HPDE6-E6E7 (cell line): ENCODE data around the gene GP1BB.

Experiments
- DNase-seq: peaks from one replicate; pipeline ENCODE4 v3.0.0; 2011; ENCODE audit warnings: missing footprints; ENCODE audit errors: extremely low spot score

GP1BB gene

DNA sequence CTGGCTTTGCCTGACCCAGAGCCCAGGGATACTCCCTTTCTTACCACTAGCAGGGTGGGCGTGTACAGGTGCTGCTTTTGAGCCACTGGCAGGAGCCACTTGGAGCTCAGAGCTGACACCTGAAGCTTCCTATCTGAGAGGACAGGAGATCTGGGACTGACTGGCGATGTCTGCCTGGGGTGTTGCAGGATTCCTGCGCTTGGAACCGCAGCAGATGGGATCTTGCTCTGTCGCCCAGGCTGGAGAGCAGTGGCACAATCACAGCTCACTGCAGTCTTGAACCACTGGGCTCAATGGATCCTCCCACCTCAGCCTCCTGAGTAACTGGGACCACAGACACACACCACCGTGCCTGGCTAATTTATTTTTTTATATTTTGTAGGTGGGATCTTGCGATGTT, 17.7 kb downstream of the GP1BB start:
- DNase-seq = no peak

- DNase-seq = no peak
Observed at GRCh38 chr22:19742160-19743066, 19.1 kb downstream of the GP1BB start.

GRCh38 chr22:19743081-19743480, 19.7 kb downstream of the GP1BB start:
- DNase-seq = no peak

- no peak for DNase-seq
Observed at GRCh38 chr22:19743651-19744050, 20.3 kb downstream of the GP1BB start.

DNA sequence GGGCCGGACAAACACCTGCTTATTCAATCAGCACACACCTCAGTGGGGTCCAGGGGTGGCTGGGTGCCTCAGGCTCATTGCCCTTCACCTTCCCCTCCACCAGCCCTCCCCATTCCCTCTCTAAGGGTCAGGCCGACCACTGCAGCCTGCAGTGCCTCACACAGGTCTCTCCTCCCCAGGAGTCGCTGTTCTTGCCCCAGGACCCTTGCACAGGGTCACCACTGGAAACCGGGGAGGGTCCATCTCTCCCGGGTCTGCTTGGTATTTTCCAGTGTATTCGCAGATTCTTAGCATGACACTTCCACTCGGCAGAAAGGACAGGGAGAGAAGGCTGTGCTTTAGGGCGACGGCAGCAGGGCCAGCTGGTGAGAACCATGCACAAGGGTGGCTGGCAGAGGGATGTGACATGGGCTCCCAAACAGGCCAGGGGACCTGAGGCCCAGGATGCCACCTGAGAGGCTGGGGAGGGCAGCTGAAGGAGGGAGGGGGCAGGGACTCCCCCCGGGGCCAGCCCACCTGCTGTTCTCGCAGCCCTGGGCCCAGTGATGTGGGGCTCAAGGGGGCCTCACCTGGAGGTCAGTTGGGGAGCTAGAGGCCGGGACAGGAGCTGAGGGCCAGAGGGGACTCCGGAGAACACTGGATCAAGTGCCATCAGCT, 21.1 kb downstream of the GP1BB start:
- no peak for DNase-seq

DNA sequence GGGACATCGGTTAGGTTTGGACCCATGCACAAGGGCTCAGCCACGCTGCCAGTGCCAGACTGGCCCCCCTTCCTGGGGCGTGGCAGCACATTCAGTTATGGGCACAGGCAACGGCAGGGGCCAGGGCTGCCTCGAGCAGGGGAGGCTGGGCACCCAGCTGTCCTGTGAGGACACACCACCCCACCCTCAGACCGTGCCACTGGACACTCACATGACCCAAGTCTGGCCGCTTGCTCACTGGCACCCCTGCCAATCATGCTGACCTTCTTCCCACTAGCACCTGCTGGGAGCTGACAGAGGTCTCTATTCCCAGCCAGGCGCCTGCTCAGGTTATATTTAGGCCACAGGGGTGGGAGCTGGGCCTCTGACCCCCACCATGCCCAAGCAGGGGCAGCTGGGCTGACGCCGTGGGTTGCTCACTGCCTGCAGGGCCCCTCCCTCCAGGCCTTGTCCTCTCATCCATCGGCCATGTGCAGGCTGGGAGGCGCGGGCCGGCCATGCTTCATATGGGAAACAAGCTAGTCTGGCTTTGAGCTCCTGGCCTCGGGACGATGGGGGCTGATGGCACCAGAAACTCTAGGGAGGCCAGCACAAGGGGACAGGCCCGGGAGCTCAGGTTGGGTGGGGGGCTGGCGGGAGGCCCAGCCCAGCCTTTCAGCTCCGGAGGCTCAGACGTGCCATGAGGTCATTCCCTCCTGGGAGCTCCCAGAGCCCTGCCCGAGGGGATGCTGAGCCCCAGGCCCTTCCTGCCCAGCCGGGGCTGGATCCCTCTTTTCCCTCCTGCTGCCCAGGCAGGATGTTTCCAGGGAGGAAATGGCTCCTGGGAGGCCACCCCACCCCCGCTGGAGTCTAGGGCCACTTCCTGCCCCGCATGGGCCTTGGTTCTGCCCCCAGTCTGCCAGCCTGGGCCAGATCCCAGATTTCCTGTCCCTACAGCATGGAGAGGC, 22.1 kb downstream of the GP1BB start:
- DNase-seq = no peak

DNA sequence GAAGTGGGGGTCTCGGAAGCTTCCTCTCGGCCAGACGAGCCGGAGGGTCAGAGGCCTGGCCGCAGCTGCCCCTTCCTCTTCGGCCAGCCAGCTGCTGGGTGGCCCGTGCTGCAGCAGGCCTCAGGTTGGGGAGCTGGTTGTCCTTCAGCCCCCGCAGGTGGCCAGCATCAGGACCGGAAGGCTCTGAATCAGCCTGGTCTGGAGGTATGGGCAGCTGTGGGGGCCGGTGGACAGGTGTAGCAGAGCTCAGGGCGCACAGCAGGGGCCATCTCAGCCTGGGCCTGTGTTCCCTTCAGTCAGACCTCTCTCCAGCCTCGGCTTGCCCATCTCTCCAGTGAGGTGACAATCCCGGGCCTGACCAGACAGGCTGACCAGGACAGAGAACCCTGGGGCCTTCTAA, 23.4 kb downstream of the GP1BB start:
- DNase-seq = no peak

DNA sequence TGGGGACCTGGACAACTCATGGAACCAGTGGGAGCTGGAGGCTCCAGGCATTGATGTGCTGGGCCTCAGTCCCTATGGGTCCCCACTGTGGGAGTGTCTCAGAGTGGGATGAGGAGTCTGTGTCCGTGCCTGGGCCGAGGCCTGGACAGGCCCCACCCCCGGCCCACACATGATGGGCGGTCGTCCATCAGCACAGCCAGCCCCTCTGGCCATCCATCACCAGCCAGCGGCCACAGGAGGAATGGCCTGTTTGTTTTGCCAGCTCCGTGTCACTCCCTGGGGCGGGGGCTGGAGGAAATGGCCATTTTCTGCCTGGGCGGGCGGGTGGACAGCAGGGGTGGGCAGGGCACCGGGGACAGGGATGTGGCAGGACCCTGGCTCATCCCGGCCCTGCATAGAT, 24.2 kb downstream of the GP1BB start:
- no peak for DNase-seq

- no peak for DNase-seq
Observed at GRCh38 chr22:19748139-19748538, 24.8 kb downstream of the GP1BB start.

GRCh38 chr22:19748991-19749664, 25.8 kb downstream of the GP1BB start:
- DNase-seq = no peak

DNA sequence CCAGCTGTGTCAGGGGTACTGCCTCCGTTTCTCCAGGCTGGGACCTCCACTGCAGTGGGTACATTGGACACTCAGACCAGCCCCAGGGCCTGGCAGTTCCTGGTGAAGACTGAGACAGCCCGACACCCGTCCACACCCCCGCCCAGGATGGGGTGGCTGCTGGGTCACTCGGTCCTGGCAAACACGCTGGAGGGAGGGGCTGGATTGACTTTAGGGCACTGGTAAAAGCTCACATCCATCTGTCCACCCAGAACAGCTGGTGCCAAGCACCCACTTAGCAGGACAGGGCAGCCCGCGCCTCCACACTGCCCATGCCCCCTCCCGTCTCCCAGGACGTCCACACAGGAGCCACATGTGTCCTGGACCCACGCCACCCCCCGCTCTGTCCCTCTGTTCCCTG, 26.5 kb downstream of the GP1BB start:
- DNase-seq = no peak

GRCh38 chr22:19750507-19751490, 27.5 kb downstream of the GP1BB start:
- no peak for DNase-seq

- no peak for DNase-seq
Observed at GRCh38 chr22:19751497-19752245, 28.3 kb downstream of the GP1BB start.

- no peak for DNase-seq
Observed at GRCh38 chr22:19753090-19753842, 29.9 kb downstream of the GP1BB start.

DNA sequence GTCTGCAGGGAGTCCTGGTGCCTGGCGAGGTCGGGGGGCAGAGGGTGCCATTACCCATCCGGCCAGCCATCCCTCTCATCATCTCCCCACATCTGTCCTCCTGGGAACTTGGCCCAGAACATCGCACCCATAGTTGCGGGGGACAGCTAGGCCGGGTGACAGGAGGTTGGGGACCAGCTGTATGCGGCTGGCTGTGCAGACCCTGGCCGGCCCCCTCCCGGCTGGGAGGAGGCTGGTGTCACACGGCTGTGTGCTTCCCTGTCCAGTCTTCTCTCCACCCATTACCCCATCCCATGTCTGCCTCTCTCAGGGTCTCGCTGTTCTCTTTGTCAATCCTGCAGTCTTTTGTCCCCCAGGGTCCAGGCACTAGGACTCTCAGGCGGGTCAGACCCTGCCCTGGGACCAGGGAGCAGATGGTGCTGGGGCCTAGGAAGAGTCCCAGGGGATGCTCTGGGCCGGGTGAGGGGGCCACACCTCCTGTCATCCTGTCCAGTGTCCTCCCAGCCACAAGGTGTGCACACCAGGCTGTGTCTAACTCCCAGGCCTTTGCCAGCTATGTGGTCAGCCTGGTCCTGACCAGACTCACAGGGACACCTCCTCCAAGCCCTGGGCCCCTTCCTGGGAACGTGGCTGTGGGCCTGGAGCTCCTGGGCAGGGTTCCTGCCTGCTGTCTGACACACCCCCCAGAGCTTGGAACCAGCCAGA, 30.8 kb downstream of the GP1BB start:
- no peak for DNase-seq

DNA sequence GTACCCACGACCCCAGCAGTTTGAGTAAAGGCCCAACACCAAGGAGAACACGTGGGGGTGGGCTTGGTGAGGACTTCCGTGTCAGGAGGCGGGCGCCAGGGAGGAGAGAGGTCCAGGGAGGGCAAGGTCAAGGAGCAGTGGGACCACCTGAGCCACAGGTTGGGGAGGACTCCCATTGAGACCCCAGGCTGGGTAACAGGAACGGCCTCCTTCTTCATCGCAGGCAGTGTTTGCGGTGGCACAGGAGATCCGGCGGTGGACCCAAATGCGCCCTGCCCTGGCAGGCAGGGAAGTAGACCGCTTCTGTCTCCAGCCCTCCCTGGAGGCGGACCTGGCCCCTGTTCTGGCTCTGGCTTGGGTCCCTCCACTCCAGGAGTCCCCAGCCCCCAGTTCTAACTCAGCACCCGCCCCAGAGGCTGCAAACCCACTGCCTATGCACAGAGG, 31.4 kb downstream of the GP1BB start:
- DNase-seq = no peak

- DNase-seq = no peak
Observed at GRCh38 chr22:19755145-19755710, 31.9 kb downstream of the GP1BB start.
